H9 (cell line): Measurements from ENCODE around the gene NOTCH1. TPM values are rescaled to one million over a fixed set of nuclear protein-coding genes. Genes with fewer than 3 reads are reported as not detected.

Experiments used
- DNase-seq: peaks from one replicate; pipeline ENCODE4 v3.0.0-alpha.2; 2017
- H2AFZ ChIP-seq: one replicate; pipeline ENCODE4 v1.6.1; 2013; ENCODE audit warnings: mild to moderate bottlenecking, low read length, control low read depth, moderate library complexity
- H2AK5ac ChIP-seq: 2 replicates; pipeline ENCODE4 v1.6.1; 2013; ENCODE audit warnings: low read length, control low read depth, mixed read lengths; ENCODE audit not compliant: insufficient read length
- H2BK120ac ChIP-seq: one replicate; pipeline ENCODE4 v1.6.1; 2013; ENCODE audit warnings: low read depth, mild to moderate bottlenecking, low read length, control low read depth, inconsistent platforms; ENCODE audit not compliant: poor library complexity, severe bottlenecking
- H2BK12ac ChIP-seq: 2 replicates; pipeline ENCODE4 v1.6.1; 2013; ENCODE audit warnings: low read length, control low read depth, mixed read lengths, low read depth; ENCODE audit not compliant: insufficient read length
- H2BK15ac ChIP-seq: 2 replicates; pipeline ENCODE4 v1.6.1; 2013; ENCODE audit warnings: low read depth, low read length, control low read depth
- H2BK20ac ChIP-seq: one replicate; pipeline ENCODE4 v1.6.1; 2013; ENCODE audit warnings: low read depth, mild to moderate bottlenecking, low read length, control low read depth, inconsistent platforms; ENCODE audit not compliant: poor library complexity, severe bottlenecking
- H2BK5ac ChIP-seq: 2 replicates; pipeline ENCODE4 v1.6.1; 2013; ENCODE audit warnings: low read length, control low read depth, mixed read lengths; ENCODE audit not compliant: insufficient read length
- H3K14ac ChIP-seq: 2 replicates; pipeline ENCODE4 v1.6.1; 2013; ENCODE audit warnings: low read length, control low read depth; ENCODE audit not compliant: insufficient read depth
- H3K18ac ChIP-seq: 2 replicates; pipeline ENCODE4 v1.6.1; 2013; ENCODE audit warnings: low read depth, mild to moderate bottlenecking, mixed read lengths, low read length, control low read depth; ENCODE audit not compliant: insufficient read length
- H3K23ac ChIP-seq: 2 replicates; pipeline ENCODE4 v1.6.1; 2013; ENCODE audit warnings: low read length, control low read depth, mixed read lengths, low read depth; ENCODE audit not compliant: insufficient read length
- H3K23me2 ChIP-seq: 2 replicates; pipeline ENCODE4 v1.6.1; 2013; ENCODE audit warnings: low read depth, mild to moderate bottlenecking, mixed read lengths, low read length, control low read depth; ENCODE audit not compliant: insufficient read length, poor library complexity, severe bottlenecking
- H3K27ac ChIP-seq: 2 replicates; pipeline ENCODE4 v1.5.1; 2013; ENCODE audit warnings: low read length, control low read depth, mixed read lengths, low read depth; ENCODE audit not compliant: insufficient read length
- H3K27me3 ChIP-seq: 2 replicates; pipeline ENCODE4 v1.6.1; 2013; ENCODE audit warnings: low read length, control low read depth, inconsistent platforms; ENCODE audit not compliant: insufficient read depth
- H3K4ac ChIP-seq: 2 replicates; pipeline ENCODE4 v1.6.1; 2013; ENCODE audit warnings: low read depth, mild to moderate bottlenecking, control low read depth, inconsistent platforms, low read length, moderate library complexity
- H3K4me1 ChIP-seq: 2 replicates; pipeline ENCODE4 v1.6.1; 2013; ENCODE audit warnings: low read length, control low read depth, inconsistent platforms; ENCODE audit not compliant: insufficient read depth
- H3K4me2 ChIP-seq: 2 replicates; pipeline ENCODE4 v1.6.1; 2013; ENCODE audit warnings: low read length, control low read depth, mixed read lengths; ENCODE audit not compliant: insufficient read length, insufficient read depth
- H3K56ac ChIP-seq: 2 replicates; pipeline ENCODE4 v1.6.1; 2013; ENCODE audit warnings: low read depth, mild to moderate bottlenecking, mixed read lengths, low read length, control low read depth; ENCODE audit not compliant: insufficient read length
- H3K79me1 ChIP-seq: 2 replicates; pipeline ENCODE4 v1.6.1; 2013; ENCODE audit warnings: low read depth, mild to moderate bottlenecking, moderate library complexity, low read length, control low read depth, inconsistent platforms; ENCODE audit not compliant: insufficient read depth, poor library complexity, severe bottlenecking
- H3K79me2 ChIP-seq: 2 replicates; pipeline ENCODE4 v1.6.1; 2013; ENCODE audit warnings: low read length, control low read depth, inconsistent platforms; ENCODE audit not compliant: insufficient read depth
- H3K9ac ChIP-seq: 2 replicates; pipeline ENCODE4 v1.6.1; 2013; ENCODE audit warnings: low read length, control low read depth, mixed read lengths; ENCODE audit not compliant: insufficient read length; ENCODE audit errors: extremely low read depth
- H3K9me3 ChIP-seq: one replicate; pipeline ENCODE4 v1.6.1; 2013; ENCODE audit warnings: low read depth, low read length, inconsistent platforms; ENCODE audit not compliant: control insufficient read depth
- H3T11ph ChIP-seq: one replicate; pipeline ENCODE4 v1.6.1; 2013; ENCODE audit warnings: mild to moderate bottlenecking, low read length, control low read depth, inconsistent platforms
- H4K20me1 ChIP-seq: one replicate; pipeline ENCODE4 v1.6.1; 2013; ENCODE audit not compliant: control insufficient read depth, insufficient read length, insufficient read depth
- H4K5ac ChIP-seq: 2 replicates; pipeline ENCODE4 v1.6.1; 2013; ENCODE audit warnings: low read depth, mild to moderate bottlenecking, mixed read lengths, low read length, control low read depth; ENCODE audit not compliant: insufficient read length
- H4K8ac ChIP-seq: replicated peaks from 2 replicates; pipeline ENCODE4 v1.6.1; 2013; ENCODE audit warnings: low read length, control low read depth, mixed read lengths, low read depth; ENCODE audit not compliant: insufficient read length
- H4K91ac ChIP-seq: 2 replicates; pipeline ENCODE4 v1.6.1; 2013; ENCODE audit warnings: low read depth, mild to moderate bottlenecking, moderate library complexity, mixed read lengths, low read length, control low read depth; ENCODE audit not compliant: insufficient read length
- H3K27ac Mint-ChIP-seq, 3 experiments: 2 replicates in 2 of 3; 3 replicates in 1 of 3; pipeline ENCODE4 v1.8.0; 2020 to 2021; ENCODE audit warnings: mixed read lengths in 3 of 3, mild to moderate bottlenecking in 1 of 3, moderate library complexity in 1 of 3
- H3K27me3 Mint-ChIP-seq: 2 replicates; pipeline ENCODE4 v1.8.0; 2021; ENCODE audit warnings: low read depth, mild to moderate bottlenecking, moderate library complexity, mixed read lengths
- H3K36me3 Mint-ChIP-seq, 3 experiments: 2 replicates in 2 of 3; 3 replicates in 1 of 3; pipeline ENCODE4 v1.8.0; 2020 to 2021; ENCODE audit warnings: low read depth in 3 of 3, mixed read lengths in 3 of 3; ENCODE audit not compliant: insufficient read depth in 1 of 3
- H3K4me1 Mint-ChIP-seq, 2 experiments: 2 replicates each; pipeline ENCODE4 v1.8.0; 2020; ENCODE audit warnings: mixed read lengths in 2 of 2
- H3K4me3 Mint-ChIP-seq, 2 experiments: 2 replicates in 1 of 2; 3 replicates in 1 of 2; pipeline ENCODE4 v1.8.0; 2020 to 2021; ENCODE audit warnings: mild to moderate bottlenecking in 2 of 2, mixed read lengths in 2 of 2, moderate library complexity in 1 of 2
- H3K9me3 Mint-ChIP-seq, 2 experiments: 2 replicates in 1 of 2; 3 replicates in 1 of 2; pipeline ENCODE4 v1.8.0; 2020; ENCODE audit warnings: mild to moderate bottlenecking in 2 of 2, mixed read lengths in 2 of 2, moderate library complexity in 1 of 2
- CTCF ChIP-seq: fragments of 200-600 bp; sonication (generic); conservative IDR thresholded peaks from 3 replicates; pipeline ENCODE4 v1.8.0; 2021; ENCODE audit warnings: antibody characterized with exemption, mild to moderate bottlenecking
- WGBS: extraction: QIAGEN DNeasy Blood & Tissue Kit; methylation state at CpG from one replicate; pipeline ENCODE4 v1.1.7; 2013; ENCODE audit warnings: missing lambda C conversion rate, low lambda C conversion rate, mixed read lengths; ENCODE audit not compliant: insufficient read length; ENCODE audit errors: extremely low coverage; 5-methylcytosine and 5-hydroxymethylcytosine counted together
- total RNA-seq: library from RNA; stranded (reverse); gene quantifications from 2 replicates; pipeline ENCODE4 v1.2.1, GENCODE V29; 2021

NOTCH1 gene
- total RNA-seq, 1 experiment from 2014 or later = 71.6 TPM

GRCh38 chr9:136567651-136568287, 21.9 kb upstream of the NOTCH1 start:
- Histone ChIP-seq H4K5ac (no peak overlapping the region), H2BK15ac (no peak overlapping the region), H2BK20ac (no peak overlapping the region), H3K27ac (no peak overlapping the region), H3K23ac (no peak overlapping the region), H4K91ac (no peak overlapping the region), H4K20me1 (no peaks in the 10 kb centered on the region), H2BK120ac (no peak overlapping the region), H3K4me1 (peaks cover 7% of the 10 kb centered on the region; the same call in 1 of the 2 replicates), H2AK5ac (no peak overlapping the region), H2BK12ac (no peak overlapping the region), H3K9ac (no peak overlapping the region), H2AFZ (no peak overlapping the region), H3K79me2 (no peaks in the 10 kb centered on the region), H3K56ac (no peak overlapping the region), H2BK5ac (no peak overlapping the region), H3K4ac (no peak overlapping the region), H4K8ac (no peak overlapping the region), H3K14ac (no peak overlapping the region), H3T11ph (no peak overlapping the region), H3K23me2 (no peaks in the 10 kb centered on the region), H3K18ac (peak overlapping the region; percentile 39), H3K27me3 (no peaks in the 10 kb centered on the region), H3K4me2 (no peak overlapping the region), H3K9me3 (no peaks in the 10 kb centered on the region), H3K79me1 (no peaks in the 10 kb centered on the region)
- peak overlapping the region in 1 of 2 experiments; percentile 12; a peak in 1 of 5 replicates for H3K4me3 Mint-ChIP-seq
- TF ChIP-seq CTCF = no peak
- peaks cover 0 to 5% (median 2%) of the 10 kb centered on the region in 3 experiments; a peak in 3 of 7 replicates for H3K36me3 Mint-ChIP-seq
- no CpG with 5 or more reads among the region's 27 CpGs for WGBS
- H3K4me1 Mint-ChIP-seq = peaks cover 52 to 57% of the 10 kb centered on the region in 2 experiments
- peak; percentile 77 for DNase-seq
- H3K9me3 Mint-ChIP-seq = peaks cover 0 to 6% of the 10 kb centered on the region in 2 experiments; a peak in 2 of 5 replicates
- peaks cover 6% of the 10 kb centered on the region for H3K27me3 Mint-ChIP-seq
- peak overlapping the region; percentile 20 to 75 (median 44); a peak in 4 of 7 replicates for H3K27ac Mint-ChIP-seq
